ENCODE data around the gene LBR. TPM values are rescaled to one million over a fixed set of nuclear protein-coding genes. Genes with fewer than 3 reads are reported as not detected.

The LBR gene
- total RNA-seq, 2 donors from 2014 or later: 10.5 to 15.3 TPM

DNA sequence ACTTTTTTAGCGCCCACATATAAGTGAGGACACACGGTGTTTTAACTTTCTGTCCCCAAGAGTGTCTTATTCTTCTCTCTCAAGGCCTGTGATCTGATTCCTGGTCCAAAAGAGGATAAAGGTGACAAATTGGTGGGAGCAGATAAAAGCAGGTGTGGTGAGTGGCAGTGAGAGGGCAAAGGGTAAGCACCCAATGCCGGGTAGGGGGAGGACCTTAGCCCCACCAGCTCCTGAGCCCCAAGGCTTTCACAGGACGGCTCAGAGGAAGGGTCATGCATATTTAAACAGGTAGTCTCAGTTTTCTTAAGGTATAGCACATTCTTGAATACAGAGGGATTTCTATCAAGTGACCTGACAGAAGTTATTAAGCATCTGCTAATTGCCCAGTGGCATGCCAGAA lies 19.6 kb downstream of the LBR start:
- H3K4me3 ChIP-seq: no peak overlapping the region
- no peak for DNase-seq (ENCODE audit: low spot score)
- no peak overlapping the region for H3K27ac ChIP-seq
- TF ChIP-seq, protein P1, sequence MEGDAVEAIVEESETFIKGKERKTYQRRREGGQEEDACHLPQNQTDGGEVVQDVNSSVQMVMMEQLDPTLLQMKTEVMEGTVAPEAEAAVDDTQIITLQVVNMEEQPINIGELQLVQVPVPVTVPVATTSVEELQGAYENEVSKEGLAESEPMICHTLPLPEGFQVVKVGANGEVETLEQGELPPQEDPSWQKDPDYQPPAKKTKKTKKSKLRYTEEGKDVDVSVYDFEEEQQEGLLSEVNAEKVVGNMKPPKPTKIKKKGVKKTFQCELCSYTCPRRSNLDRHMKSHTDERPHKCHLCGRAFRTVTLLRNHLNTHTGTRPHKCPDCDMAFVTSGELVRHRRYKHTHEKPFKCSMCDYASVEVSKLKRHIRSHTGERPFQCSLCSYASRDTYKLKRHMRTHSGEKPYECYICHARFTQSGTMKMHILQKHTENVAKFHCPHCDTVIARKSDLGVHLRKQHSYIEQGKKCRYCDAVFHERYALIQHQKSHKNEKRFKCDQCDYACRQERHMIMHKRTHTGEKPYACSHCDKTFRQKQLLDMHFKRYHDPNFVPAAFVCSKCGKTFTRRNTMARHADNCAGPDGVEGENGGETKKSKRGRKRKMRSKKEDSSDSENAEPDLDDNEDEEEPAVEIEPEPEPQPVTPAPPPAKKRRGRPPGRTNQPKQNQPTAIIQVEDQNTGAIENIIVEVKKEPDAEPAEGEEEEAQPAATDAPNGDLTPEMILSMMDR (IDR thresholded peaks at IDR 0.05): no peak
- H3K9me3 ChIP-seq: no peaks in the 10 kb centered on the region
- no peaks in the 10 kb centered on the region for H3K4me1 ChIP-seq
- H3K36me3 ChIP-seq: peaks cover 33% of the 10 kb centered on the region
- no peaks in the 10 kb centered on the region for H3K27me3 ChIP-seq

GRCh38 chr1:225407755-225408154 lies 20.1 kb downstream of the LBR start:
- no peak for DNase-seq (ENCODE audit: low spot score)
- TF ChIP-seq, protein P1 (IDR thresholded peaks at IDR 0.05): no peak
- Histone ChIP-seq H3K27me3 (no peaks in the 10 kb centered on the region), H3K9me3 (no peaks in the 10 kb centered on the region), H3K4me1 (no peaks in the 10 kb centered on the region), H3K36me3 (peaks cover 35% of the 10 kb centered on the region), H3K4me3 (no peak overlapping the region), H3K27ac (no peak overlapping the region)

DNA sequence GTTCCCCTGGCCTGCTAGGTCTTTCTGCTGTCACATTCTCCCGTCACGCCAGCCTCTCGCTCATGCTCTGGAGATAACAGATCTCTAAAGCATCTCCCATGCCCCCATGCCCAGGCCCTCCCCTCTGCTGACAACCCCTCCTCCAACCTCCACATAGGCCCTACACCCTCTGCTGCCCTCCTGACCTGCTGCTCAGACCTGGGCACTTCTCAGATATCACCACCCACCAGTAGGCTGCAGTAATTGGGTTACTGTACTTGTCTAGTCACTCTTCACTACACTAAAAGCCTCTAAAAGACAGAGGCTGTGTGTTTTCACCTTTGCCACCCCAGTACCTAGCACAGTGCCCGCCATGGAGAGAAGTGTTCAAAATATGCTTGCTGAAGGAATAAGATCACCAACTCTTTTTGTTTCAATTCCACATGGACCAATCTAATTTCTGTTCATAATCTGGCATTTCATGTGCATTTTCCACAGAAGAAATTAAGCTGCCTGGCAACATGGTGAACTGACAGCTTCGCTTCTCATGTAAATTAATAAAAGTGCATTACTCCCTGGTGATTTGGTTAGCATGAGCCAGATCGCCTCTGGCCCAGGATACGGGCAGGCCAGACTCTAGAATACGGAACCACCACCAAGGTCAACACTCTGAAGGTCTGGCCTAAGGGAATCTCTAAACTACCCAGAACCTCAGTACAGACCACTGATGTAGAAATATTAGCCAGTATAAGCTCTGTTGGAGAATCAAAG lies 20.7 kb downstream of the LBR start:
- H3K4me3 ChIP-seq: no peak overlapping the region
- H3K4me1 ChIP-seq: no peaks in the 10 kb centered on the region
- H3K27me3 ChIP-seq: no peaks in the 10 kb centered on the region
- H3K27ac ChIP-seq: no peak overlapping the region
- DNase-seq (ENCODE audit: low spot score): no peak
- TF ChIP-seq, protein P1 (IDR thresholded peaks at IDR 0.05): no peak
- peaks cover 35% of the 10 kb centered on the region for H3K36me3 ChIP-seq
- H3K9me3 ChIP-seq: no peaks in the 10 kb centered on the region

DNA sequence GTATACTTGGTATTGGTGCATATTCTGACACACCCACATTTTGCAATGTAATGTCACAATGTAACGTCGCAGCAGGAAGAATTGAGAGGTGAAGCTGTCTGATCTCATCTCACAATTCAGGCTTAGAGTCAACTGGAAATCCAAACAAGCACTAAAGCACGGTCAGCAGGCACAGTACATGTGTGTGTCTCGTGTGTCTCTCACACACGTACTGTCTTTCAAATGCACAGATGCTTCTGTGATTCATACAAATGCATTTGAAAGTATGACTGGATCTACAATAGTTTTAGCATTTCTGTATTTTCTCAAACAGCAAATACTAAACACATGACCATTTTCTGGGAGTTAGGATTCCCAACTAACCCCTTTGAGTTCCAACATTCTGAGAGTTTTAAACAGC lies 26.9 kb downstream of the LBR start:
- no peaks in the 10 kb centered on the region for H3K4me1 ChIP-seq
- H3K27me3 ChIP-seq: no peaks in the 10 kb centered on the region
- TF ChIP-seq, protein P1 (IDR thresholded peaks at IDR 0.05): no peak
- no peak overlapping the region for H3K27ac ChIP-seq
- H3K9me3 ChIP-seq: no peaks in the 10 kb centered on the region
- H3K36me3 ChIP-seq: peaks cover 34% of the 10 kb centered on the region
- DNase-seq (ENCODE audit: low spot score): no peak
- H3K4me3 ChIP-seq: no peak overlapping the region

- Histone ChIP-seq H3K4me3 (no peak overlapping the region), H3K4me1 (no peaks in the 10 kb centered on the region), H3K9me3 (no peaks in the 10 kb centered on the region), H3K27ac (no peak overlapping the region), H3K36me3 (peaks cover 15% of the 10 kb centered on the region), H3K27me3 (no peaks in the 10 kb centered on the region)
- TF ChIP-seq, protein P1 (IDR thresholded peaks at IDR 0.05): no peak
- no peak for DNase-seq (ENCODE audit: low spot score)
Measured at GRCh38 chr1:225396357-225396756, 31.5 kb downstream of the LBR start.

- no peaks in the 10 kb centered on the region for H3K9me3 ChIP-seq
- DNase-seq (ENCODE audit: low spot score): no peak
- no peaks in the 10 kb centered on the region for H3K27me3 ChIP-seq
- no peaks in the 10 kb centered on the region for H3K36me3 ChIP-seq
- no peak overlapping the region for H3K27ac ChIP-seq
- H3K4me1 ChIP-seq: no peaks in the 10 kb centered on the region
- H3K4me3 ChIP-seq: no peak overlapping the region
- TF ChIP-seq, protein P1 (IDR thresholded peaks at IDR 0.05): no peak
Measured at GRCh38 chr1:225389843-225390242, 38.0 kb downstream of the LBR start.

All from right atrium auricular region (tissue), 2 donors.